ENCODE measurements around the gene NEURL3. TPM values are rescaled to one million over a fixed set of nuclear protein-coding genes. Genes with fewer than 3 reads are reported as not detected.

Gene NEURL3
- polyA plus RNA-seq, 3 donors, result not detected

- no peak for DNase-seq
- intact Hi-C loops (cut with micrococcal nuclease), result no loop called here
- peaks cover 15% of the 10 kb centered on the region for H3K4me1 Mint-ChIP-seq
- peaks cover 45% of the 10 kb centered on the region for H4K20me1 ChIP-seq (ENCODE audit: insufficient read depth, low read length)
- H3K27ac ChIP-seq (ENCODE audit: low read depth in 1 of 2, low read length in 2 of 2), result no peak overlapping the region
- peaks cover 2 to 12% (median 3%) of the 10 kb centered on the region in 3 donors for H3K27me3 Mint-ChIP-seq (ENCODE audit: low read depth in 3 of 3)
- no peak overlapping the region for H3K4me2 ChIP-seq (replicated peaks; ENCODE audit: extremely low read depth, low read length, poor library complexity, severe bottlenecking)
- H3K9me3 Mint-ChIP-seq, result peaks cover 0 to 7% (median 0%) of the 10 kb centered on the region in 7 donors
- H3K27ac Mint-ChIP-seq, result no peak overlapping the region
- H3K79me2 ChIP-seq (ENCODE audit: insufficient read depth, low read length), result no peaks in the 10 kb centered on the region
- peaks cover 42 to 48% of the 10 kb centered on the region in 2 donors for H3K36me3 ChIP-seq (replicated peaks in 1 of 2; ENCODE audit: control insufficient read depth in 1 of 2, insufficient read depth in 2 of 2, low read length in 2 of 2)
- H3K9me3 ChIP-seq (replicated peaks in 1 of 2; ENCODE audit: control insufficient read depth in 1 of 2, insufficient read depth in 1 of 2, low read length in 2 of 2), result no peaks in the 10 kb centered on the region
- H3K36me3 Mint-ChIP-seq, result peaks cover 25 to 41% of the 10 kb centered on the region in 2 donors
- TF ChIP-seq CTCF (IDR thresholded peaks at IDR 0.05), result no peak
- no peak overlapping the region for H2AFZ ChIP-seq (ENCODE audit: insufficient read depth, low read depth, low read length, poor library complexity, severe bottlenecking)
- H3K9ac ChIP-seq (ENCODE audit: insufficient read depth, low read length, poor library complexity, severe bottlenecking), result no peak overlapping the region
- H3K4me1 ChIP-seq (ENCODE audit: control insufficient read depth in 1 of 2, insufficient read depth in 2 of 2, low read length in 2 of 2), result peaks cover 3 to 9% of the 10 kb centered on the region in 2 donors
- no peaks in the 10 kb centered on the region for H3K27me3 ChIP-seq (ENCODE audit: control insufficient read depth in 2 of 2, insufficient read depth in 2 of 2, low read length in 2 of 2)
- no peak overlapping the region for H3K4me3 Mint-ChIP-seq
- WGBS (ENCODE audit: insufficient coverage), result 88% methylated on average over 8 of the region's 16 CpGs
- no peak overlapping the region for H3K4me3 ChIP-seq (replicated peaks in 1 of 3; ENCODE audit: low read depth in 2 of 3, low read length in 3 of 3)
Observed at GRCh38 chr2:96553176-96553956, 48.2 kb upstream of the NEURL3 start.

GRCh38 chr2:96552315-96553175, 47.4 kb upstream of the NEURL3 start:
- Histone ChIP-seq H3K4me2 (replicated peaks; ENCODE audit: extremely low read depth, low read length, poor library complexity, severe bottlenecking) (no peak overlapping the region), H3K79me2 (ENCODE audit: insufficient read depth, low read length) (peaks cover 2% of the 10 kb centered on the region), H2AFZ (ENCODE audit: insufficient read depth, low read depth, low read length, poor library complexity, severe bottlenecking) (no peak overlapping the region), H3K27ac (ENCODE audit: low read depth in 1 of 2, low read length in 2 of 2) (peak overlapping the region in 1 of 2 donors; percentile 26), H3K4me1 (ENCODE audit: control insufficient read depth in 1 of 2, insufficient read depth in 2 of 2, low read length in 2 of 2) (peaks cover 3 to 9% of the 10 kb centered on the region in 2 donors), H3K9ac (ENCODE audit: insufficient read depth, low read length, poor library complexity, severe bottlenecking) (no peak overlapping the region), H4K20me1 (ENCODE audit: insufficient read depth, low read length) (peaks cover 54% of the 10 kb centered on the region), H3K4me3 (replicated peaks in 1 of 3; ENCODE audit: low read depth in 2 of 3, low read length in 3 of 3) (no peak overlapping the region), H3K9me3 (replicated peaks in 1 of 2; ENCODE audit: control insufficient read depth in 1 of 2, insufficient read depth in 1 of 2, low read length in 2 of 2) (no peaks in the 10 kb centered on the region), H3K36me3 (replicated peaks in 1 of 2; ENCODE audit: control insufficient read depth in 1 of 2, insufficient read depth in 2 of 2, low read length in 2 of 2) (peaks cover 44 to 57% of the 10 kb centered on the region in 2 donors), H3K27me3 (ENCODE audit: control insufficient read depth in 2 of 2, insufficient read depth in 2 of 2, low read length in 2 of 2) (no peaks in the 10 kb centered on the region)
- H3K27ac Mint-ChIP-seq, result peak overlapping the region in 3 of 7 donors; percentile 18 to 33 (median 18)
- peaks cover 15% of the 10 kb centered on the region for H3K4me1 Mint-ChIP-seq
- no peak for TF ChIP-seq CTCF (IDR thresholded peaks at IDR 0.05)
- no peak overlapping the region for H3K4me3 Mint-ChIP-seq
- WGBS (ENCODE audit: insufficient coverage), result 94% methylated on average over 10 of the region's 18 CpGs
- H3K36me3 Mint-ChIP-seq, result peaks cover 32 to 50% of the 10 kb centered on the region in 2 donors
- peaks cover 0 to 7% (median 0%) of the 10 kb centered on the region in 7 donors for H3K9me3 Mint-ChIP-seq
- intact Hi-C loops (cut with micrococcal nuclease), result no loop called here
- DNase-seq, result no peak
- H3K27me3 Mint-ChIP-seq (ENCODE audit: low read depth in 3 of 3), result peaks cover 0 to 10% (median 3%) of the 10 kb centered on the region in 3 donors

All from CD14-positive monocyte (primary cell).